Keratinocyte (primary cell): ENCODE data around the gene PDZD7. TPM values are rescaled to one million over a fixed set of nuclear protein-coding genes. Genes with fewer than 3 reads are reported as not detected.

Experiments
- DNase-seq: peaks from one replicate; pipeline ENCODE4 v3.0.0-alpha.2; 2011; ENCODE audit warnings: low read depth, missing footprints, low spot score
- FAIRE-seq: peaks from 2 replicates; lab custom pipeline; 2011; peaks lifted over from hg19 to GRCh38; lab: Jason Lieb, UNC
- H2AFZ ChIP-seq: 2 replicates; pipeline ENCODE4 v1.6.0; 2012; ENCODE audit warnings: low read length, control low read depth, inconsistent platforms; ENCODE audit not compliant: control insufficient read depth
- H3K27ac ChIP-seq: 2 replicates; pipeline ENCODE4 v1.5.1; 2011; ENCODE audit warnings: low read length; ENCODE audit not compliant: control insufficient read depth, insufficient read depth
- H3K27me3 ChIP-seq: 3 replicates; pipeline ENCODE4 v1.6.0; 2011; ENCODE audit warnings: low read length; ENCODE audit not compliant: control insufficient read depth, insufficient read depth; ENCODE audit errors: extremely low read depth
- H3K36me3 ChIP-seq, 2 experiments: 2 replicates in 1 of 2; 3 replicates in 1 of 2; pipeline ENCODE4 v1.5.1; 2011; ENCODE audit warnings: low read length in 2 of 2, mild to moderate bottlenecking in 1 of 2; ENCODE audit not compliant: control insufficient read depth in 2 of 2, insufficient read depth in 2 of 2; ENCODE audit errors: extremely low read depth in 1 of 2
- H3K4me1 ChIP-seq: 3 replicates; pipeline ENCODE4 v1.5.1; 2011; ENCODE audit warnings: low read length; ENCODE audit not compliant: control insufficient read depth, insufficient read depth; ENCODE audit errors: extremely low read depth
- H3K4me2 ChIP-seq: 3 replicates; pipeline ENCODE4 v1.6.0; 2011; ENCODE audit warnings: low read depth, low read length; ENCODE audit not compliant: control insufficient read depth, insufficient read depth; ENCODE audit errors: extremely low read depth
- H3K4me3 ChIP-seq, 3 experiments: fragments of 200-600 bp in 1 of 3; sonication (generic) in 1 of 3; 2 replicates in 2 of 3; 3 replicates in 1 of 3; pipeline ENCODE4 v1.5.1; 2011 to 2016; ENCODE audit warnings: low read length in 3 of 3, mild to moderate bottlenecking in 3 of 3, control low read depth in 2 of 3, inconsistent platforms in 1 of 3, low read depth in 1 of 3, mixed read lengths in 1 of 3, mixed run types in 1 of 3, moderate library complexity in 1 of 3; ENCODE audit not compliant: control insufficient read depth in 2 of 3, insufficient read depth in 2 of 3; ENCODE audit errors: extremely low read depth in 1 of 3
- H3K79me2 ChIP-seq: 2 replicates; pipeline ENCODE4 v1.6.0; 2012; ENCODE audit warnings: low read length; ENCODE audit not compliant: control insufficient read depth, insufficient read depth
- H3K9ac ChIP-seq: 3 replicates; pipeline ENCODE4 v1.6.0; 2011; ENCODE audit warnings: low read length; ENCODE audit not compliant: control insufficient read depth, insufficient read depth; ENCODE audit errors: extremely low read depth
- H3K9me1 ChIP-seq: 3 replicates; pipeline ENCODE4 v1.6.0; 2011; ENCODE audit warnings: low read length; ENCODE audit not compliant: control insufficient read depth, insufficient read depth; ENCODE audit errors: extremely low read depth
- H3K9me3 ChIP-seq: 2 replicates; pipeline ENCODE4 v1.5.1; 2012; ENCODE audit warnings: low read depth, low read length; ENCODE audit not compliant: control insufficient read depth
- H4K20me1 ChIP-seq: 3 replicates; pipeline ENCODE4 v1.6.0; 2011; ENCODE audit warnings: low read length; ENCODE audit not compliant: control insufficient read depth, insufficient read depth; ENCODE audit errors: extremely low read depth
- CTCF ChIP-seq, 3 experiments: IDR thresholded peaks in 1 of 3; conservative IDR thresholded peaks in 1 of 3; optimal IDR thresholded peaks in 1 of 3; 2 replicates in 2 of 3; 3 replicates in 1 of 3; pipeline versions ENCODE3 to v1.5.1; 2011; ENCODE audit warnings: low read length in 3 of 3, mild to moderate bottlenecking in 3 of 3, moderate library complexity in 2 of 3, control low read depth in 1 of 3, inconsistent platforms in 1 of 3; ENCODE audit not compliant: insufficient read depth in 2 of 3; ENCODE audit errors: extremely low read depth in 1 of 3
- EZH2 ChIP-seq: IDR thresholded peaks from one replicate; pipeline ENCODE4 v1.6.1; 2012; ENCODE audit warnings: inconsistent platforms, mild to moderate bottlenecking, low read length, moderate library complexity
- dilution Hi-C: fragments of 300-500 bp; cut with MboI; formaldehyde crosslinking; loops from one replicate; pipeline ENCODE4 v1.7.0; 2020; ENCODE audit warnings: low sequenced_read_pairs; ENCODE audit not compliant: extremely low pct_ligation_motif_present
- polyA plus RNA-seq, 5 experiments: library from polyadenylated mRNA; depleted of rRNA in 3 of 5; stranded (reverse) in 3 of 5; stranded (forward) in 1 of 5; unstranded in 1 of 5; fragments of >200 nt; gene quantifications; 1 replicate in 1 of 5; 2 replicates in 3 of 5; 3 replicates in 1 of 5; pipeline versions ENCODE4 v1.2.1 to v1.2.3, GENCODE V29; 2011 to 2012; ENCODE audit warnings: missing spikeins in 2 of 5, low read depth in 1 of 5, low replicate concordance in 1 of 5

Gene PDZD7
- polyA plus RNA-seq, 1 donor (not counting 4 experiments of a cell fraction or from before 2014, with no cell fraction given), result 0.54 TPM

GRCh38 chr10:101003639-101004206, 27.2 kb downstream of the PDZD7 start:
- no peak overlapping the region for H2AFZ ChIP-seq
- dilution Hi-C loops, result no loop called here
- H4K20me1 ChIP-seq, result no peaks in the 10 kb centered on the region
- no peak overlapping the region for H3K9ac ChIP-seq
- FAIRE-seq (no peak), DNase-seq (no peak)
- peaks cover 15 to 26% of the 10 kb centered on the region in 2 experiments for H3K36me3 ChIP-seq
- no peaks in the 10 kb centered on the region for H3K9me3 ChIP-seq
- H3K9me1 ChIP-seq, result no peaks in the 10 kb centered on the region
- H3K27me3 ChIP-seq, result no peaks in the 10 kb centered on the region
- no peak overlapping the region for H3K4me2 ChIP-seq
- TF ChIP-seq EZH2, result no peak
- no peak for TF ChIP-seq CTCF (optimal IDR thresholded peaks at IDR 0.05 in 1 of 3, IDR thresholded peaks at IDR 0.05 in 1 of 3, conservative IDR thresholded peaks at IDR 0.05 in 1 of 3; ENCODE audit: extremely low read depth in 1 of 3, insufficient read depth in 2 of 3, low read length in 3 of 3)
- peaks cover 6% of the 10 kb centered on the region for H3K4me1 ChIP-seq
- no peak overlapping the region for H3K27ac ChIP-seq
- peaks cover 26% of the 10 kb centered on the region for H3K79me2 ChIP-seq
- no peak overlapping the region for H3K4me3 ChIP-seq

- Histone ChIP-seq H3K9ac (no peak overlapping the region), H4K20me1 (no peaks in the 10 kb centered on the region), H3K9me3 (no peaks in the 10 kb centered on the region), H3K4me1 (peaks cover 12% of the 10 kb centered on the region), H3K79me2 (peaks cover 26% of the 10 kb centered on the region), H3K9me1 (no peaks in the 10 kb centered on the region), H2AFZ (no peak overlapping the region), H3K27me3 (no peaks in the 10 kb centered on the region), H3K27ac (no peak overlapping the region), H3K4me2 (no peak overlapping the region), H3K36me3 (peaks cover 15 to 26% of the 10 kb centered on the region in 2 experiments), H3K4me3 (no peak overlapping the region)
- DNase-seq (no peak), FAIRE-seq (no peak)
- TF ChIP-seq EZH2, result no peak
- no peak for TF ChIP-seq CTCF (optimal IDR thresholded peaks at IDR 0.05 in 1 of 3, IDR thresholded peaks at IDR 0.05 in 1 of 3, conservative IDR thresholded peaks at IDR 0.05 in 1 of 3; ENCODE audit: extremely low read depth in 1 of 3, insufficient read depth in 2 of 3, low read length in 3 of 3)
- dilution Hi-C loops, result no loop called here
Measured at GRCh38 chr10:101002456-101002855, 28.5 kb downstream of the PDZD7 start.
